Measurements from ENCODE around the gene TEF.

- no peak for TF ChIP-seq CTCF (IDR thresholded peaks at IDR 0.05; ENCODE audit: insufficient read depth, low read length)
- TF ChIP-seq POLR2AphosphoS5 (IDR thresholded peaks at IDR 0.05; ENCODE audit: low read depth), result no peak
These were observed 38.4 kb upstream of the TEF start for GRCh38 chr22:41343300-41343699.
